ENCODE data around the gene VSIR.

The VSIR gene

DNA sequence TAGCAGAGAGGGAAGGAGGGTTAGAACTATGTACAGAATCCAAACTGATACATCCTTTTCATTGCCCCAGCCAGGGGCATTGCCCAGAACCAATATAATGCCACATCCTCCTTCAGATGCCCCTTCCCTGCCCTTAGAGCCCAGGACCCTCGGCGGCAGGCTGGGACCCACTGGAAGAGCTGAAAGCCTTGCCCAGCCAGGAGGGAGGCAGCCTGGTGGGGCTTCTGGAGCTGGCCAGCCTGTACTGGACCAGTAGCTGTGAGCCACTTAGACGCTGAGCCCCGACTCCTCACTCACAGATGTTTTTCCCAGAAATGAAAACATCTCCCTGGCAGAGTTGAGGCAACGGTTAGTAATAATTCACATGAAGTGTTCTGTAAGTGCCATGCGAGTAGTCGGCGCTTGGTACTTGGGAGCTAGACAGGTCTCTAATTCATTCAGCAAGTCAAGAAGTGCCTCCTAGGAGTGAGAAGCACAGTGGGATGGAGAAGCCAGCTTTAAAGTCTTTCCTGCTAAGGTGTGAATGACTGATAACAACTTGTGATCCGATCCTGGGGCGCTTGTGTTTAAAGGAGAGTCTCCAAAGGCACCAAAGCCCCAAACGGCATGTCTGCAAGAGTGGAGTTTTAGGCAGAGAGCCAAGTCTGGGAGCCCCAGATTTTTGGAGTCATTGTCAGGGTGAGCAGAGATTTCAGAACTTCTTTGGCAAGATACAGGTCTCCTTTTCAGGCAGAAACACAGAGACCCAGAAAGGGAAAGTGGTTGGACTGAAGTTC, 9.8 kb downstream of the VSIR start:
- no peak for DNase-seq (ENCODE audit: low read depth in 2 of 2)

- DNase-seq (ENCODE audit: low read depth in 2 of 2): no peak
Observed at GRCh38 chr10:71762324-71762723, 11.0 kb downstream of the VSIR start.

DNA sequence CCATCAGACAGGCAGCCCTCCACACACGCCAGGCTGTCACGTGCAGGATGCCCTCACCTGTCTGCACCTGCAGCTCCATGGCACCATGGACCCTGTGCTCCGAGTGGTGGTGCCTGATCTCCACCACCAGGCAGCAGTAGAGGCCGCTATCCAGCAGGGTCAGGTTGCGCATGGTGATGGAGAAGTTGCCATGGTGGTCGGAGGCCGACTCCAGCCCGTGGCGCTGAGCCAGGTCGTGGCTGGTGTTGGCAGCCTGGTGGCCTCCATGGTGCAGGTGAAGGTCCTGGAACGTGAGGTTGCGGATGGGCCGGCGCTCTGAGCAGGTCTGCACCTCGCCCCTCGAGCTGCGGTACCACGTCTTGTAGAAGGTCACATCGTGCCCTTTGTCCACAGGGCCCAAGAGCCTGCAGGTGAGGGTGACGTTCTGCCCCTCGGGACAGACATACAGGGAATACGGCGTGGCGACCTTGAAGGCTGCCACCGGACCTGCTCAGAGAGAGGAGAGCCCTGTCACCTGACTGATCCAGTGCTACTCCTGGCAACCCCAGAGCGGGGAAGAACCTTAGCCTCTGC, 11.7 kb downstream of the VSIR start:
- DNase-seq (ENCODE audit: low read depth in 2 of 2): no peak

- DNase-seq (ENCODE audit: low read depth in 2 of 2): peak in 1 of 2 donors; percentile 42
Observed at GRCh38 chr10:71761105-71761511, 12.2 kb downstream of the VSIR start.

DNA sequence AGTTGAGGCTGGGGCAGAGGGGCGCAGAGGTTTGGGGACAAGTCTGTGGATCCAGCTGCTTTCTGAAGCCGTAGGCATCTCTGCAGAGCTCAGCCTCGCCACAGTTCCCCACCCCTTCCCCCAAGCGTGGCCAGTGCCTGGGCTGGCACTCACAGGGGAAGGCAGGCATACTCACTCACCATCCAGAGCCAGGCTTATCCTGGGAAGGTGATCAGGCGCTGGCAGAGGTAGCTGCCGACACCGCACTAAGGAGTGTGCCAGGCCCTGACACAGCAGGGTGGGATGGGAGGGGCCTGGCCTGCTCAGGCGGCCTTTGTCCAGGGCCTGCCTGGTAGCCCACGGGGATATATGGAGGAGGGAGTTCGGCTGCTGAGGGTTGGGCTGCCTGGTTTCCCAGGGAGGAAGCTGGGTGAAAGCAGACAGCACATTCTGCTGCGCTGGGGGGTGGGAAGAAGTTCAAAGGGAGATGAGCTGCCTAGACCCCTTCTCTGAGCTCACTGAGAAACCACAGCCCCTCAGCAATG, 15.9 kb downstream of the VSIR start:
- no peak for DNase-seq (ENCODE audit: low read depth in 2 of 2)

DNA sequence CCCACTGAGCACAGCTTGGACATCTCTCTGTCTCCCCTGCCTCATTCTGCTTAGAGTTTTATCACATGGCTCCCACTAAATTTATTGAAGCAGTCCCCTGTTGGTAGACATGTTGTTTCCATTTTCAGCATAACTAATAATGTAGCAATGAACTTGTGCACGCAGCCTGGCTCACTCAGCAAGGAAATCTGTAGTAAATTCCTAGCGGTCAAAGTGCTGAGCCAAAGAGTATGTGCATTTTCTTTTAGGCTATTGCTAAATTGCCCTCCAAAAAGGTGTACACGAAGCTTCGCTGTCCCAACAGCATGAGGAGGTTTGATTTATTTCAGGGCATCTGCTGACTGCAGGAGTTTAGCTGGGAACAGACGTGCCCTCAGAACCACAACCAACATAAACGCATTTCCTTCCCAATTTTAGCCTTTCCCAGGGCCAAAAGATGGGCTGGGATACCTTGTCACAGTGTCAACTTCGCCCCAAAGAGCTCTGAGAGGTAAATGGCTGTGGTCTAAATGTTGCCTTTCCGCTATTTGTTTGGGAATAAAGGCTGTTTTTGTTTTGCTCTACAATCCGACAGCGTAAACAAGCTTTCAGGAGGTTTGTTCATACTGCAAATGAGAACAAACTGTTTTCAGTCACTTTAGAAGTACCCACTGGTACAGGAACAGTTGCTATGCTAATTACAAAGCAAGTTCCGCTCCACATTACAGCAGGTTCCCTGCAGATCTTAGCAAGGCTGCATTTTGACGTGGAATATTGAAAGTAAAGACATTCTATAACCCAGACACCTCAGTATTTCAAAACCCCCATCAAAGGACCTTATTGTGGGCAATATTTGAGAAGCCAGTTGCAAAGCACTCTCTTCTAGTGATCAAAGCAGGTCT, 16.8 kb downstream of the VSIR start:
- DNase-seq (ENCODE audit: low read depth in 2 of 2): no peak

DNA sequence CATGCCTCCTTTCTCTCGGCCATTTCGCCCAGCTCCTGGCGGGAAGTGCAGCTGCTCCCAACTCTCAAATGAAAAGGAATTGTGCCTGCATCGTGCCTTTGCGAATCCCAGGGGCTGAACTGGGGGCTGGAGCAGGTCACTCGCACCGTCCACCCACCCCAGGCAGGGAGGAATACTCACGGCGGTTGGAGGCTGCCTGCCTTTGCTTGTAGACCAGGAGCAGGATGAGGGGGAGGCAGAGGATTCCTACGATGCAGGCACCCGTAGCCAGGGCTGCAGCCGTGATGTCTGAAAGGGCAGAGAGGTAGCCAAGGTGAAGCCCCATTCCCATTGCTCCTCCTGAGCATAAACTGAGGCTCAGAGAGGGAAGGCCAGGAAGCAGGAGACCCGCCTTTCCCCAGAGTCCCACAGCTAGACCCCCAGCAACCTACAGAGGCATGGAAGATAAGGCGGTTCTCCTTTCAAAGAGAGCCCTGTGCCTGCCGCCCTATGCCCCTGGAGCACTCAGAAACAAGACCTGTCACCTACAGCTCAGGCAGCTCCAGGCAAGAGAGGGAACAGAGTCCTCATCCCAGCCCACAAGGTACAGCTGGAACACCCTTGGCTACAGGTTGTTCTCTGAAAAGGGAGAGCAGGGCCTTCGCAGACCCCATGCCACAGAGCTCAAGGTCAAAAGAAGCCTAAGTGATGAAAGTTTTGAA, 18.0 kb downstream of the VSIR start:
- DNase-seq (ENCODE audit: low read depth in 2 of 2): no peak

DNA sequence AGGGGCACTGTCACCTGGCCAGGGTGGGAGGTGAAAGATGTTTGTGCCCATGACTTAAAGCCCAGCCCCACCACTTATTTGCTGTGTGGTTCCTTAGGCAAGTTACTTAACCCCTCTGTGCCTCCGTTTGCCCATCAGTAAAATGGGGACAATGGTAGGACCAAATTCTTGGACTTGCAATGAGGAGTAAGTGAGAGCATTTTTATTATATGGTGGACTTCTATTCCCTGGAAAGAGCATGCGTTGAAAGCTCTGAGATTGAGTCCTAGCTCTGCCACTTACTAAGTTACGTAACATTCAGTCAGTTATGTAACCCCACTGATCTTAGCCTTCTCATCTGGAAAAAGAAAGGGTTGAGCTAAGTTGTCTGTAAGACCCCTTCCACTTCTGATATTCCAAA, 18.8 kb downstream of the VSIR start:
- no peak for DNase-seq (ENCODE audit: low read depth in 2 of 2)

- DNase-seq (ENCODE audit: low read depth in 2 of 2): no peak
Observed at GRCh38 chr10:71753960-71754505, 19.3 kb downstream of the VSIR start.

DNA sequence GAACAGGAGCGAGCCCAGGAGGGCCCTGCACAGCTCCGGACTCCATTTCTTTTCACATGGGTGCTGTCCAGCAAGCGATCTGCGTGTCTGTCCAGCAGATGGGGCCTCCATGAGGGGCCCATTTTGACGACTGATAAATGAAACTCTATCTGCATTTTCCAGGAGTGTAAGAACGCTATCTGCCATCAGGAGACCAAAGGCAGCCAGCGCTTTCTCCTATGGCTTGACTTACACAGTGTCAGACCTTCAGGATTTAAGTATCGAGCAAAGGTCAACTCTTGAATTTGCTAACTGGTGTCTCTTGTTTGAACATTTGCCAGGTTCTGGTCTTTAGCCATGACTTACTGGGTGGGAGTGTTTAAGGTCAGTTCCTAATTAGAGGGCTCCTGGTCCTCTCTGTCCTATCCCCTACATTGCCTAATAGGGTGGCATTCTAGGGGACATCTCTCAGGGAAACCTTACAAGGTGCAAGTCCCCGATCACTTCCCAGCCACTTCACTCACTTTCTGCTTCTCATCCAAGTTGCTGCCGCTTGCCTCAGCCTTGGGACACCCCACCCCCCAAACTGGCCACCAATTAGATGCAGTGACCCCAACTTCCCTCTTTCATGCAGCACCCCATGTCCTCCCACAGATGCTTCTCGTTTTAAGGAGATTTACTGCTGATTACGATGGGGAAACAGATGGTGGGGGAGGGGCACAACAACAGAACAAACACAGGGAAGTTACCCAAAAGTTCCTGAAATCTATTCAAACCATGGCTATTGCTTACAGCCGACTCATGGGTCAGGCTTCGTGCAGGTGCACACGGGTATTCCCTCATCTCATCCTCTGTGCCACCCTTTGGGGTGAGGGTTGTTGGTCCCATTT, 20.0 kb downstream of the VSIR start:
- no peak for DNase-seq (ENCODE audit: low read depth in 2 of 2)

DNA sequence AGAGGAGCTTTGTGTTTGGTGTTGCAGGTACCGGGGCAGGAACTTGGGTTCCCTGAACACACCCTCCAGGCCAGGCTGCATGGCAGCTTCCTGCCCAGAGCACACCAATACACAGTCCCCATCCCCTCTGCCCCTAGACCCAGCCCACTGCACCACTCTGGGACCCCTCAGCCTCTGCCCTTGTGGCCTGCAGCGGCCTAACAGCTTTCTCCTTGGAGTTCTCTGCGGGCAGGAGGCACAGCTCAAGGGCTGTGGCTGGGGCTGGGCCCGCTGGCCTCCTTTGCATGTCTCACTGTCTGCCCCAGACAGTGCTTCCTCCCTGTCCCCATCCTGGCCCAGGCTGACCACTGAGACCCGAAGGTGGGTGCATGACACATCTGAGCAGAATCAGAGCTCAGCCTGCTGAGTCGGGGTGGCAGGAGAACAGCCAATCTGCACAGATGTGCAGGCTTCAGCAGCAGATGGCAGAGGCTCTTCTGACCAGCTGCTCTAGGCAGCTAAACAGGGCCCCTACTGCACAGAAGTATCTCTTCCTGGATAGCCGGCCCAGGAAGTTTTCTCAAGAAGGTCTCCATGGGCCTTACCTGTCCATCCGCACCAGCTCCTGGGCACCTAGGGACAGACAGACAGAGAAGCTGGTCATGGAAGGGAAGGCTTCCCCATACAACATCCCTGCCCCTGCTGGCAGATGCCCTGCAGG, 20.8 kb downstream of the VSIR start:
- no peak for DNase-seq (ENCODE audit: low read depth in 2 of 2)

DNA sequence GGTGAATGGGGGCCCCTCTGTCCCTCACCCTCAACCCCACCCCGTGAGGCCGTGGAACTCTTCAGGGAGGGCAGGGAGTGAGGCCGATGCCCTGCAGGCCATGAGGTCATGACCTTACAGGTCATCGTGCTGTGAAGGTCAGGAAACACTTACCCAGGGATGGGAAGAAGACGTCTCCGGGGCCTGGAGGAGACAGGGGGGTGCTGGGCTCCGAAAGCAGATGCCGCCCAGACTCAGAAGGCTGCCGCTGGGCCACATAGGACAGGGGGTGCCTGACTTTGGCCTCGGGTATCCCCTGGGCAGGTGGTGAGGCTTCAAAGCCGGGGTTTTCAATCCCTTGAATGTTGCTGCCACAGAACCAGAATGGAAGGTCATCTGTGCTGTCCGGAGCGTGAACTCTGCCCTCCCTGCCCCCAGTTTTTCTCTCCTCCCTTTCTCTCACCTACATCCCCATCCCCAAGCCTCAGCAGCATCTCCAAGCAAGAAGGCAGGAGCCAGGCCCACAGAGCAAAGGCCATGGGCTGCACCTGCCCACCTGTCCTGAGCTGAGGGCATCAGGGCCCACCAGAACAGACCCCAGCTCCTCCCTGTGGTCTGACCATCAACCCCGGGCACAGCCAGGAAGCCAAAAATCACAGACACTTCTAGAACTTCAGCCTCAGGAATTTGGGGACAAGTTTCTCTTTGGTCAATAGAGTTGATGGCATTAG, 21.6 kb downstream of the VSIR start:
- DNase-seq (ENCODE audit: low read depth in 2 of 2): no peak

DNA sequence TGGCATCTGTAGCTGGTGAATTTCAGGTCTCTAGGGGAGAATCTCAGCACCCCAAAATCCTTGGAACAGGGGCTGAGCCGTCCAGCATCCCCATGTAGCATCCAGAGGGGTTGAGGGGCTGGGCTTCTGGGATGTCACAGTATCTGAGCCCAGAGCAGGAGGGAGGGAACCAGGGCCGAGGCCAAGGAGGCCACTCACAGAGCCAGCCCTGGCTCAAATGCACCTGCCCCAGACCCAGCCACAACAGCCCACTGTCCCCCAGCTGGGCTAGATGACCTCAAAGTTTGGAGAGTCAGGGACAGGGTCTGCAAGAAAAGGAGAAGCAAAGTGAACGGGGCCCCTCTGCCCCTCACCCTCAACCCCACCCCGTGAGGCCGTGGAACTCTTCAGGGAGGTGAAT, 22.3 kb downstream of the VSIR start:
- DNase-seq (ENCODE audit: low read depth in 2 of 2): no peak

DNA sequence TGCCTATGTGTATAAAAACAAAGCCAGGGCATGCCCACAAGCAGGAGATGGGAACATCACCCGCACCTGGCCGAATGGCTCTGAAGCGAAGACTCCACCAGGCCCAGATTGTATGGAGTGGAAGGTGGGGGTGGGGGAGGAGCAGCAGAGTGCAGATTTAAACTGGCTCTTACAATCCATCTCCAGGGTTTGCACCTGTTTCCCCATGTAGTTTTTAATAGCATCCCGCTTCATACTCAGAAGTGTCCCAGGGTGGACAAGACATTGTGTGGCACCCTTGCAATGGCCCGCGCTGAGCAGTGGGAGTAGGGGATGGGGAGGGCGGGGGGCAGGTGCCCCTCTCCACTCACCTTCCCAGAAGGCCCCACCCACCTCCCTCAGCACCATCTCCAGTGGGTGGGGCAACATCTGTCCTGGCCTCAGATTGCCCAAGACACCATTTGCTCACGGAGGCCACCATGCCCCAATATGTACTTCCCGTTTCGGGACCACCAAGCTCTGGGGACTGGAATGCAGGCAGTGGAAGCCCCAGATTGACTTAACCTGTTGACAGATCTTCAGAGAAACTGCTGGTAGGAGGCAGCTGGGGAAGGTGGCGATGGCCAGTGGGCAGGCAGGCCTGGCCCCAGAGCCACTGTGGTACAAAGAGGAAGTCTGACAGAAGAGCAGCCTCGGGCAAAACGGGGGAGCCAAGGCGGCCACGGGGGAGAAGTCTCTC, 23.0 kb downstream of the VSIR start:
- DNase-seq (ENCODE audit: low read depth in 2 of 2): no peak

- DNase-seq (ENCODE audit: low read depth in 2 of 2): no peak
Observed at GRCh38 chr10:71749396-71749795, 23.9 kb downstream of the VSIR start.

GRCh38 chr10:71748671-71749191, 24.6 kb downstream of the VSIR start:
- DNase-seq (ENCODE audit: low read depth in 2 of 2): peak; percentile 67 to 73

DNA sequence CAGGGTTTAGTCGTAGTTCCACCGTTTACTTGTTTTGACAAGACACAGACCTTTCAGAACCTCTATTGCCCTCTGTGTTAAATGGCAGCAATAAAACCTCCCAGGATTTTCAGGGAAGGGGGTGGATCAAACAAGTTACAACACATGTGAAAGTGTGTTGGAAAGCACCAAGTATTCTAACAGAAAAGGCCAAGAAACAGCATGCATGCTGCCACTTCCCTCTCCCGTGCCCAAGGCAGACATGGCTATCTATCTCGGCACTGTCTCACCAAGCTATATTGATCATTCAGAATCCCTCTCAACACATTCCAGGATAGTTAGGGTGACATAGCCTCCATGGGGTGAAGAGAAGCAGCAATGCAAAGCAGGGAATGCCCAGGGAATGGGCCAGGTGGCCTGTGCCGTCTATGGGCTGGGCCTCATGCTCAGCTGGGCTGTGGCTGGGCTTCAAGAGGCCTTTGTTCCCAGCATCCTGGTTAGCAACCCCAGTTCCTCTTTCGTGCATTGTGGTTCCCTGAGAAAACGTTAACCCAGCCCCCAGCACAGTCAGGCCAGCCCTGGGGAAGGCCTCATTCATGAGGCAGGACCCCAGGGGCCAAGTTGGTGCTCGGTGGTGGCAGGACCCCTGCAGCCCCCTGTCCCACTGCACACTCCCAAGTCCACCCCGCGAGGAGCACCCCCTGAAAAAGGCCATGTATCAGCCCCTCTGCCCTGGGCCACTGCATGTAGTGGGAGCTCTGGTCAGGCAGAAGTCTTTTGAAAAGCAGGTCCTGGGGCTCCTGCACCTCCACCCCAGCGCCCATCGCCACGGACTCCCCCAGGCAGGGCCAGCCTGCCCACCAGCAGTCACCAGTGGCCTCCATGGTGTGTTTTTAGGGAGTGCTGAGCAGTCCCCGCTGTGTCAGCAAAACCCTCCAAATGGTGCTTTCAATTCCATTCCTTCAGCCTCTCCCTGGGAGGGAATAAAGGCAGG, 25.5 kb downstream of the VSIR start:
- no peak for DNase-seq (ENCODE audit: low read depth in 2 of 2)
